ENCODE data around the gene MACF1. TPM values are rescaled to one million over a fixed set of nuclear protein-coding genes. Genes with fewer than 3 reads are reported as not detected.

MACF1 gene
- total RNA-seq, 4 donors from 2014 or later = 230 to 378 (median 300) TPM

GRCh38 chr1:39391691-39392679, 187.5 kb downstream of the MACF1 start:
- ATAC-seq (ENCODE audit: low FRiP score) (peak; percentile 79), DNase-seq (ENCODE audit: low spot score) (no peak)

DNA sequence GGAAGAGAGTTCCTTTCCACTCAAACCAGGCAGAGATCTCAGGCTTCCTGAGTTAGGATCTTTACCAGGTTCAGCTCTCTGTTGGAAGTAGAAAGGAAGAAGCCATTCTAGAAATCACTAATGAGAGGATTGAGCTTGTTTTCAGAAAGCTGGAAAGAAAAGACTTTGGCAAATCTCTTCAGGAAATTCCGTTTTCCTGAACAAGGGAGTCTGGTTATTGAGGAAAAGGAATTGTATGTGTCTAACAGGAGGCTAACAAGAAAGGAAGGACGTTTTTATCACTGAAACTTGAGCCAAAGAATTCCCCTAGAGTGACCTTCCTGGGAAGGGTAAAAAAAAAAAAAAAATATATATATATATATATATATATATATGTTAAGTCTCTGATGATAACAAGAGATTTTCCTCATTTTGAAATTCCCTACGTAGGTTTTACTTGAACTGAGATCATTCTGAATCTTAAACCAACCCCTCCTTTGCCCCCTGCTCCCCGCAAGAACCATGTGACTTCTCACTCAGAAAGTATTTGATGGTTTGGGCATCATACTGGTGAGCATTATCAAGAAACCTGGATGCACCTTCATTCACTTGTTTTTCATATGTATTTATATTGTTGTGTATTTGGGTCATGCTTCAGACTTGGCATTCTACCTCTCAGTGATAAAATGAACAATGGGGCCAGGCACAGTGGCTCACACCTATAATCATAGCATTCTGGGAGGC, 188.5 kb downstream of the MACF1 start:
- TF ChIP-seq, protein P1, sequence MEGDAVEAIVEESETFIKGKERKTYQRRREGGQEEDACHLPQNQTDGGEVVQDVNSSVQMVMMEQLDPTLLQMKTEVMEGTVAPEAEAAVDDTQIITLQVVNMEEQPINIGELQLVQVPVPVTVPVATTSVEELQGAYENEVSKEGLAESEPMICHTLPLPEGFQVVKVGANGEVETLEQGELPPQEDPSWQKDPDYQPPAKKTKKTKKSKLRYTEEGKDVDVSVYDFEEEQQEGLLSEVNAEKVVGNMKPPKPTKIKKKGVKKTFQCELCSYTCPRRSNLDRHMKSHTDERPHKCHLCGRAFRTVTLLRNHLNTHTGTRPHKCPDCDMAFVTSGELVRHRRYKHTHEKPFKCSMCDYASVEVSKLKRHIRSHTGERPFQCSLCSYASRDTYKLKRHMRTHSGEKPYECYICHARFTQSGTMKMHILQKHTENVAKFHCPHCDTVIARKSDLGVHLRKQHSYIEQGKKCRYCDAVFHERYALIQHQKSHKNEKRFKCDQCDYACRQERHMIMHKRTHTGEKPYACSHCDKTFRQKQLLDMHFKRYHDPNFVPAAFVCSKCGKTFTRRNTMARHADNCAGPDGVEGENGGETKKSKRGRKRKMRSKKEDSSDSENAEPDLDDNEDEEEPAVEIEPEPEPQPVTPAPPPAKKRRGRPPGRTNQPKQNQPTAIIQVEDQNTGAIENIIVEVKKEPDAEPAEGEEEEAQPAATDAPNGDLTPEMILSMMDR (IDR thresholded peaks at IDR 0.05) = no peak
- ATAC-seq (ENCODE audit: low FRiP score) (no peak), DNase-seq (ENCODE audit: low spot score) (no peak)

More at GRCh38 chr1:39391691-39392679, 187.5 kb downstream of the MACF1 start:
- TF ChIP-seq, protein P1 (IDR thresholded peaks at IDR 0.05) = no peak

DNA sequence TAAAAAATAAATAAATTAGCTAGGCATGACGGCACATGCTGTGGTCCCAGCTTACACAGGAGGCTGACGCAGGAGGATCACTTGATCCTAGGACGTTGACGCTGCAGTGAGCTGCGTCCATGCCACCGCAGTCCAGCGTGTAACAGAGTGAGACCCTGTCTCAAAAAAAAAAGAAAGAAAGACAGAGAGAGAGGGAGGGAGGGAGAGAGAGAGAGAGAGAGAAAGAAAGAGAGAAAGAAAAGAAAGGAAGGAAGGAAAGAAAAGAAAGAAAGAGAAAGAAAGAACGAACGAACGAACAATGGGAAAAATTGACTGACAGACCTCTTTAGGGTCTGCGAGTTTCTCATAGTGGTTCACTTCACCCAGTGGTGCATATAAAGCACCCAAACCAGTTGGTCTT, 189.2 kb downstream of the MACF1 start:
- ATAC-seq (ENCODE audit: low FRiP score) = no peak
- TF ChIP-seq, protein P1 (IDR thresholded peaks at IDR 0.05) = no peak
- DNase-seq (ENCODE audit: low spot score) = no peak

DNA sequence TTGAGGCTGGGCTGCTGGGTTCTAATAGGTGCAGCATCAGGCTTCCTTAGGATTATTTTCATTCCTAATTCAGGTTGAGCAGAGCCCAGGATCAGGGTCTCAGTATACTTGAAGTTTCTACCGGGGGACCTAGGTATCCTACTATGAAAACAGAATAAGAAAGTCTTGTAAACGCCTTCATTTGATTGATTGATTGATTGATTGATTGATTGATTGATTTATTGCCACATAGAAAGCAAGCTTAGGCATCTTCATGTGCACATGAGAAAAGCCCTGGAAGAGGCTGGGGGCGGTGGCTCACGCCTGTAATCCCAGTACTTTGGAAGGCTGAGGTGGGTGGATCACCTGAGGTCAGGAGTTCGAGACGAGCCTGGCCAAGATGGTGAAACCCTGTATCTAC, 189.6 kb downstream of the MACF1 start:
- TF ChIP-seq, protein P1 (IDR thresholded peaks at IDR 0.05) = no peak
- ATAC-seq (ENCODE audit: low FRiP score) (no peak), DNase-seq (ENCODE audit: low spot score) (no peak)

- DNase-seq (ENCODE audit: low spot score) = no peak
- no peak for ATAC-seq (ENCODE audit: low FRiP score)
Observed at GRCh38 chr1:39394598-39394997, 190.1 kb downstream of the MACF1 start.

GRCh38 chr1:39395357-39395831, 190.9 kb downstream of the MACF1 start:
- TF ChIP-seq, protein P1 (IDR thresholded peaks at IDR 0.05) = no peak
- ATAC-seq (ENCODE audit: low FRiP score) (no peak), DNase-seq (ENCODE audit: low spot score) (no peak)

More at GRCh38 chr1:39394598-39394997, 190.1 kb downstream of the MACF1 start:
- TF ChIP-seq, protein P1 (IDR thresholded peaks at IDR 0.05) = no peak
